OCI-LY1 (cell line): ENCODE data around the gene NKPD1.

Experiments used
- H2AFZ ChIP-seq: fragments of 200-600 bp; sonication (generic), shearing (Covaris generic); 2 replicates; pipeline ENCODE4 v1.6.0; 2014; ENCODE audit warnings: antibody characterized with exemption, mild to moderate bottlenecking, low read length
- H3F3A ChIP-seq: fragments of 200-600 bp; sonication (generic), shearing (Covaris generic); 2 replicates; pipeline ENCODE4 v1.6.0; 2014; ENCODE audit warnings: mild to moderate bottlenecking, antibody characterized with exemption, low read length, moderate library complexity; ENCODE audit not compliant: insufficient read depth
- H3K27ac ChIP-seq: fragments of 200-600 bp; sonication (generic); 2 replicates; pipeline ENCODE4 v1.5.1; 2014; ENCODE audit warnings: low read length, mixed run types, mild to moderate bottlenecking, low read depth; ENCODE audit not compliant: poor library complexity, severe bottlenecking
- H3K27me3 ChIP-seq: fragments of 200-600 bp; sonication (generic); 2 replicates; pipeline ENCODE4 v1.6.0; 2014; ENCODE audit warnings: antibody characterized with exemption, mild to moderate bottlenecking, low read length, moderate library complexity; ENCODE audit not compliant: insufficient read depth
- H3K36me3 ChIP-seq: fragments of 200-600 bp; sonication (generic); 2 replicates; pipeline ENCODE4 v1.6.1; 2014; ENCODE audit warnings: mild to moderate bottlenecking, antibody characterized with exemption, low read length, moderate library complexity, mixed read lengths; ENCODE audit not compliant: insufficient read depth
- H3K4me1 ChIP-seq: fragments of 200-600 bp; sonication (generic); 2 replicates; pipeline ENCODE4 v1.5.1; 2014; ENCODE audit warnings: mild to moderate bottlenecking, low read length, moderate library complexity; ENCODE audit not compliant: insufficient read depth, severe bottlenecking
- H3K4me2 ChIP-seq: fragments of 200-600 bp; sonication (generic), shearing (Covaris generic); 2 replicates; pipeline ENCODE4 v1.6.1; 2014; ENCODE audit warnings: low read length
- H3K4me3 ChIP-seq: fragments of 200-600 bp; sonication (generic); 2 replicates; pipeline ENCODE4 v1.5.1; 2014; ENCODE audit warnings: low read length, low read depth, mild to moderate bottlenecking, mixed read lengths; ENCODE audit not compliant: poor library complexity, severe bottlenecking
- H3K79me2 ChIP-seq: fragments of 200-600 bp; shearing (Covaris generic); 2 replicates; pipeline ENCODE4 v1.6.1; 2016; ENCODE audit warnings: mixed run types, low read length, mixed read lengths; ENCODE audit not compliant: insufficient read depth
- H3K9ac ChIP-seq: fragments of 200-600 bp; sonication (generic), shearing (Covaris generic); 2 replicates; pipeline ENCODE4 v1.6.1; 2014; ENCODE audit warnings: mild to moderate bottlenecking, low read length, mixed read lengths
- H3K9me2 ChIP-seq: fragments of 200-600 bp; sonication (generic), shearing (Covaris generic); 2 replicates; pipeline ENCODE4 v1.6.1; 2014; ENCODE audit warnings: low read depth, mild to moderate bottlenecking, low read length, mixed read lengths
- H3K9me3 ChIP-seq: fragments of 200-600 bp; shearing (Covaris generic); 2 replicates; pipeline ENCODE4 v1.6.1; 2014; ENCODE audit warnings: low read length, mixed read lengths
- H4K20me1 ChIP-seq: fragments of 200-600 bp; sonication (generic), shearing (Covaris generic); 2 replicates; pipeline ENCODE4 v1.6.0; 2016; ENCODE audit warnings: mild to moderate bottlenecking, low read length; ENCODE audit not compliant: insufficient read depth
- CTCF ChIP-seq: fragments of 200-600 bp; sonication (generic), shearing (Covaris generic); IDR thresholded peaks from 2 replicates; pipeline ENCODE4 v1.5.1; 2017; ENCODE audit warnings: mild to moderate bottlenecking, antibody characterized with exemption, low read length, moderate library complexity, mixed read lengths
- EZH2 ChIP-seq: fragments of 200-600 bp; sonication (generic), shearing (Covaris generic); IDR thresholded peaks from 2 replicates; pipeline ENCODE4 v1.8.0; 2017; ENCODE audit warnings: borderline replicate concordance, mixed run types, mild to moderate bottlenecking, antibody characterized with exemption, low read length, moderate library complexity, mixed read lengths

NKPD1 gene

GRCh38 chr19:45114116-45114515, 46.7 kb downstream of the NKPD1 start:
- H3F3A ChIP-seq: no peaks in the 10 kb centered on the region
- no peak overlapping the region for H3K9ac ChIP-seq
- H3K4me2 ChIP-seq: peak overlapping the region; percentile 35; the same call in 1 of the 2 replicates
- no peak overlapping the region for H2AFZ ChIP-seq
- H3K4me3 ChIP-seq: no peak overlapping the region
- H3K36me3 ChIP-seq: no peaks in the 10 kb centered on the region
- TF ChIP-seq CTCF (no peak), EZH2 (no peak)
- H4K20me1 ChIP-seq: no peaks in the 10 kb centered on the region
- H3K9me3 ChIP-seq: no peaks in the 10 kb centered on the region
- H3K4me1 ChIP-seq: peaks cover 90% of the 10 kb centered on the region
- peak overlapping the region; percentile 84 for H3K27ac ChIP-seq
- H3K79me2 ChIP-seq: 0 out of 2 replicates have a peak, but pooled peaks cover 4% of the 10 kb centered on the region
- no peaks in the 10 kb centered on the region for H3K9me2 ChIP-seq
- H3K27me3 ChIP-seq: no peaks in the 10 kb centered on the region

- Histone ChIP-seq H2AFZ (no peak overlapping the region), H4K20me1 (no peaks in the 10 kb centered on the region), H3K4me1 (peaks cover 85% of the 10 kb centered on the region), H3F3A (no peaks in the 10 kb centered on the region), H3K36me3 (no peaks in the 10 kb centered on the region), H3K9me3 (no peaks in the 10 kb centered on the region), H3K9me2 (no peaks in the 10 kb centered on the region), H3K4me3 (no peak overlapping the region), H3K27ac (peak overlapping the region; percentile 84), H3K27me3 (no peaks in the 10 kb centered on the region), H3K79me2 (0 out of 2 replicates have a peak, but pooled peaks cover 4% of the 10 kb centered on the region), H3K9ac (peak overlapping the region; percentile 17; the same call in 1 of the 2 replicates), H3K4me2 (peak overlapping the region; percentile 35; the same call in 1 of the 2 replicates)
- no peak for TF ChIP-seq EZH2
- TF ChIP-seq CTCF: no peak
Observed at GRCh38 chr19:45113628-45114027, 47.2 kb downstream of the NKPD1 start.

GRCh38 chr19:45112111-45112827, 48.5 kb downstream of the NKPD1 start:
- Histone ChIP-seq H4K20me1 (no peaks in the 10 kb centered on the region), H3K9ac (no peak overlapping the region; the same call in 1 of the 2 replicates)

More at GRCh38 chr19:45112111-45112827, 48.5 kb downstream of the NKPD1 start:
- peaks cover 14% of the 10 kb centered on the region; the same call in 1 of the 2 replicates for H3K79me2 ChIP-seq
- H3K4me2 ChIP-seq: no peak overlapping the region; the same call in 1 of the 2 replicates
- TF ChIP-seq CTCF (no peak), EZH2 (no peak)
- H3K9me3 ChIP-seq: no peaks in the 10 kb centered on the region
- H3K27me3 ChIP-seq: no peaks in the 10 kb centered on the region
- H3K36me3 ChIP-seq: no peaks in the 10 kb centered on the region
- H3K27ac ChIP-seq: peak overlapping the region; percentile 84
- H3K4me3 ChIP-seq: no peak overlapping the region
- peaks cover 78% of the 10 kb centered on the region for H3K4me1 ChIP-seq
- no peaks in the 10 kb centered on the region for H3F3A ChIP-seq
- no peaks in the 10 kb centered on the region for H3K9me2 ChIP-seq
- no peak overlapping the region for H2AFZ ChIP-seq
